Stimulated activated CD8-positive, alpha-beta memory T cell treated with anti-CD3 and anti-CD28 coated beads, Interleukin-7, amount 100 ng/mL, for 48 hours (primary cell): ENCODE measurements around the gene EQTN.
"Not testable (repeated sequence)": the region's sequence is repeated elsewhere in the genome, so short reads cannot be mapped to it uniquely, and the experiment has no call there.

Source experiments
- DNase-seq, 2 donors: peaks; one replicate each; pipeline ENCODE4 v3.0.0-alpha.2; 2020; ENCODE audit warnings: low read depth in 1 of 2; ENCODE audit errors: extremely low read depth in 1 of 2

The EQTN gene

DNA sequence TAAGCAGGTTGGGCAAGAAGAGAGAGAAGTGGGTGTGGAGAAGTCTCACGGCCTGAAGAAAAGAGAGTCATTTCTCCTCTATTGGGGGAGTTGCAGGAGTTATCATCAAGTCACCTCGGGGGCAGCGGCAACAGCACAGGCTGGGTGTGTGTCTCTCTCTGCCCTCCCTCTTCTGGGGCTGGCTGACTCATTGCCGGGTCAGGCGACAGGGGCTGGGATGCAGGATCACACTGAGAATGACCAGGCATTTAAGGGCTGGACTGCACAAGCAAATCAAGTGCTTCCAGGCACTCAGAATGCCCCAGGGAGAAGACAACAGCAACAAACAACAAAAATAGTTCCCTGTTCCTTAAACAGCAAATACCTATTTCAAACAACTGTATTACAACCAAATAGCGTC, 6.3 kb upstream of the EQTN start:
- no peak for DNase-seq

GRCh38 chr9:27293996-27294395, 3.0 kb downstream of the EQTN start:
- DNase-seq = no peak

DNA sequence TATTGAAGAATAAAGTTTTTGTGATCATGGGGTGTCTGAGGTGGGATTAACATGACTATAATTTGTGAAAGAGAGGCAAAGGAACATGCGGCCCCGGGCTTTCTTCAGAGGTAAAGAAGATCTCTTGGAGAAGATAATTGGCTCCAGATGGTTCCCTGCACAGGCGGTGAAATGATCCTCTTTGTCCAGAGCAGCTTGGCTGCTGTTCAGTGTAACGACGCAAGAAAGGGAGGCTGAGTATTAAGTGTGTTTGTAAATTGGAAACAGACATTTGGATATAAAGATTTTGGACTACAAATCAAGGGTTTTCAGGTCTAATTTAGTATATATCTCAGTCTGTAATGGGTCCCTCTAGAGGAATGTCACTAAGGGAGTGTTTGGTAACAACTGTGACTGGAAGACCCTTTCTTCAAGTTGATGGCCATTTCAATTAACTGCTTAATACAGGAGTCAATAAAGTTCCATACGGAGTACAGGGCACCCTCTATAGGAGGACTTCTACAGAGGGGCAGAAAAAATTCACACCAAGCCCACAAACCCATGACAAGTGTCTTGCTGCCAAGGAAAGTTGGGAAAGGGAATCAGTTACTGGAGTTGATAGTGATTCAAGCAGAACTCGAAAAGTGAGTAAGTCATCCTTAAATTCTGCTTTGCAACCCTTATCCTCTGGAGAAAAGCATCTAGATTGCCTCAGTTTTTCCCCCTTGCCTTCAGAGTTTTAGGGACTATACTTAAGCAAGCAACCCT, 4.1 kb downstream of the EQTN start:
- DNase-seq = no peak

DNA sequence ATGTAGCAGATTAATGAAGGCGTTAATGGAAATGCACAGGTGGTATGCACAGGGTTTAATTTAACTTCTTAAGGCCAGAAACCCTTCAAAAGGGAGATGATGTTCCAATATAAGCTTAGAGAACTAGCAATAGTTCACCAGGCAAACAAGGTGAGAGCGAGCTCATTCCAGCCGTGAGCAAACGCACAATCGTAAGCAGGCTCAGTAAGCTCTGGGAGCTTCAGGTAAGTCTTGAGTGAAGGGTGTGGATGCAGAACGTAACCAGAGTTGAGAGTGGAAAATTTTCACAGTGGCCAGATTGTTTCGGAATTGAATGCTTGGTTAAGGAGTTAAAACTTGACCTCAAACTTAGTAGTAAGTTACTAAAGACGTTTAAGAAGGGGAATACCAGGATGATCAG, 5.7 kb downstream of the EQTN start:
- no peak for DNase-seq

DNA sequence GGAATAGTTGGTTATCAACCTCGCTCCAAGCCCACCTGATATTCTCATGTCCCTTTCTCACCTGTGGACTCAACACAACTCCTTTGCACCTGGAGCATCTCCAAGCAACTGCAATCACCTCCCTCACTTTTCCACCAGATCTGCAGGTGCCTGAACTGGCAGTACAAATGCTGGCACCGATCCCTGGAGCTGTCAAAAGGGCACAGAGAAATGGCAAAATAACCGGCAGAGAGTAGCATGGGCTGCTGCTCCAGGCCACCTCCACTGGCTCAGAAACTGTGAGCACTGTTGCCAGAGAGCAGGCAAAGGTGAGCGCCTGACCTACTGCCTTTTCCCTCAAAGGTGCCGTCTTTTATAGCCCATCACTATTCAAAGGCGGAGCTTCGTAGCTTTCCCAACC, 14.7 kb downstream of the EQTN start:
- DNase-seq = no peak

- DNase-seq = no peak
Observed at GRCh38 chr9:27280860-27281259, 16.1 kb downstream of the EQTN start.

DNA sequence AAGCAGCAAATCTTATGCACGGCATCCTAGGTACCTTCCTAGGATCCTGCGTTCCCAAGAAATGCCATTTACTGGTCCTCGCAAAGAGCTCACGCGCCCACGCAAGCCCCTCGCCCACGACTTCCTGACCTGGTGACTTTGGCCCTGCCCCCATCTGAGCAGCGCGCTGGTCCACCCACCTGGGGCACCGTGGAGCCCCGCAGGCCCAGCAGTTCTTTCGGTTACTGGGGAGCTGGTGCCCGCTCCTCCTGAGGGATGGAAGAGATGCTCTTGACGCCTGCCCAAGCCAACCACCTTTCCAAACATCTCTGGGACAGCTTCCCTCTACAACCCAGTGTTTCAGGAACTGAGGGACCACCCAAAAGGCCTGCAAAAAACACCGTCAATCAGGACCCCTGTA, 16.7 kb downstream of the EQTN start:
- DNase-seq = no peak

DNA sequence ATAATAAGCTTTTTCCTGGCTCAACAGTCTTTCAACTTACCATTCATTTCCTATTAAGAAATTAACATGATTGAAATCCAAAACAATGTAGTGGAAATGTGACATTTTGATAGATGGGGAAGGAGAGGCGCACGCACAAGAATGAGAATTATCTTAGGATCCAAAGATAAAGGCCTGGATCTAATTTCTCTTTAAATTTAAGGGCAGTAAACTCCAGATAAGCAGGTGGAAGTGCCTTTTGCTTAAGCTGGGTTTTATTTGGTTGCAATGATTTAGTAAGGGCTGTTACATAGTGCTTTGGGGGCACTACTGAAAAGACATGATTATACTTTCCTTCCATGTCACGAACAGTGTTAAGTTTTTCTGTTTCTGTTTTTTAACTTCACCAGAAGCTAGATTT, 17.3 kb downstream of the EQTN start:
- no peak for DNase-seq

DNA sequence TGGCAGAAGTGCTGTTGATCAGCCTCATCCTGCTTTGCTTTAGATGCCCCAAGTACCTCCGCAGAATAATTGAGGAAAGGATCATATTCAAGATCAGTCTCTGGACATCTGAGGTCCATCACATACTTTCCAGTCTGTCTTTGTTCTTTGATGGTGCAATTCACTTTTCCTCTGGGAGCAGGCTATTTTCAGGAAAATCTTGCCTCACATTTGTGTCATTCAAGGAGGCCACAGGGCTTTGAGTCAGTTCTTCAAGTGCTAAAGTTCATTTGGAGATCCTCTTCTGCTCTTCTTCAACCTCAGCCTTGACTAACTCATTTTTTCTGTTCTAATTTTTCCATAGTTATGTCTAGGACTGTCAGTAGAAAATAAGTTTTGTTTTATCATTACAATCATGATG, 18.6 kb downstream of the EQTN start:
- DNase-seq = no peak

GRCh38 chr9:27276193-27277030, 20.5 kb downstream of the EQTN start:
- no peak for DNase-seq

- DNase-seq = no peak
Observed at GRCh38 chr9:27273186-27273585, 23.8 kb downstream of the EQTN start.

- no peak for DNase-seq
Observed at GRCh38 chr9:27272103-27272502, 24.8 kb downstream of the EQTN start.

GRCh38 chr9:27261517-27262211, 35.3 kb downstream of the EQTN start:
- DNase-seq = no peak

DNA sequence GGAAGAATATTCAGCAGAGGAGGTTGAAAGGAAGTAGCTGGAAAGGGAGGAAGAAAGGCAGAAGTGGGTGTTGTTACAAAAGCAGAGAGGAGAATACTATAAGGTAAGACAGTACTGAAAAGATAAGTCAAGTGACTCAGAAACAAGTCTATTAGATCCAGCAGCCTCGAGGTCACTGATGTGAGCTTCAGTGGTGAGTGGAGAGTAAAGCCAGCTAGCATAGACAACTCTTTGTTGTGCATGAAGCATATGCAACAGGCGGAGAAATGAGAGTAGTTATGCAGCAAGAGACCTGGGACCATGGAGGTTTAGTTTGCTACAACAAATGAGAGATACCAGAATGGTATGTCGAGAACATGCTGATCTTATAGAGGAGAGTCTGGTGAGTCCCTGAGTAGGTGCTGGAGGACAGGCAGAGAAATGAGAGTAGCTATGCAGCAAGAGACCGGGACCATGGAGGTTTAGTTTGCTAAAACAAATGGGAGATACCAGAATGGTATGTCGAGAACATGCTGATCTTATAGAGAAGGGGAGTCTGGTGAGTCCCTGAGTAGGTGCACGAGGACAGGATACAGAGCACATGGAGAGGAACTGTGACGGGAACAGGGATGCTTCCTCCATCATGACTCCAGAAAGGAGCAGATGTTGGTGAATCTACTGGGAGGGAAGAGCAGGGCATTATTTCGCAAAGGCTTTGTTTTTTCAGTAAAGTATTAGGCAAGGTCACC, 36.0 kb downstream of the EQTN start:
- no peak for DNase-seq

- no peak for DNase-seq
Observed at GRCh38 chr9:27258662-27259061, 38.3 kb downstream of the EQTN start.

DNA sequence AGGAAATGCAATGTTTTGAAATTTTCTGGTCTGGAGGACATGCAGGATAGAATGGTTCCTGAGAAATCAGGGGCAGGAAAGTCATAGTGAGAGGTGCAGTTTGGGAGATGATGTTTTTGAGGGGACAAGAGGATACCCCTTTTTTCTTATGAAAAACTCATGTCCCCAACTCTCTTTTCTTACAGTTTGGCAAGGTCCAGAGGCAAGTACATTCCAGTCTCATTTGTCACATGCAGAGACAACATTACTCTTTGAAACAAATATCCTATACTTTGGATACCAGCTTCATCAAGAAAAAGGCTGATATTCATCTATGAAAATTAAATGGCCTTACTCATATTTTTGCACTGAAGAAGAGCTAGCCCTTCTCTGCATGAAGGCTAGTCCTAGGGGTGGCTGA, 48.2 kb downstream of the EQTN start:
- no peak for DNase-seq

GRCh38 chr9:27247756-27248155, 49.2 kb downstream of the EQTN start:
- DNase-seq = no peak

DNA sequence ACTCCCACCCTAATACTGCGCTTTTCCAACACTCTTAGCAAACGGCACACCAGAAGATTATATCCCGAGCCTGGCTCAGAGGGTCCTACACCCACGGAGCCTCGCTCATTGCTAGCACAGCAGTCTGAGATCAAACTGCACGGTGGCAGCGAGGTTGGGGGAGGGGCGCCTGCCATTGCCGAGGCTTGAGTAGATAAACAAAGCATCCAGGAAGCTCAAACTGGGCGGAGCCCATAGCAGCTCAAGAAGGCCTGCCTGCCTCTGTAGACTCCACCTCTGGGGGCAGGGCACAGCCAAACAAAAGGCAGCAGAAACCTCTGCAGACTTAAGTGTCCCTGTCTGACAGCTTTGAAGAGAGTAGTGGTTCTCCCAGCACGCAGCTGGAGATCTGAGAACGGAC, 57.3 kb downstream of the EQTN start:
- not testable (repeated sequence) for DNase-seq
